CD4-positive, CD25-positive, alpha-beta regulatory T cell (primary cell): Measurements from ENCODE around the gene PRKG2. TPM values are rescaled to one million over a fixed set of nuclear protein-coding genes. Genes with fewer than 3 reads are reported as not detected.

ENCODE experiments used
- ATAC-seq, 2 donors: fragments of 150-1000 bp; cut with Tn5 transposase; one replicate each; pipeline ENCODE4 v1.10.0; 2021; ENCODE audit warnings: low read depth in 2 of 2, moderate number of reproducible peaks in 2 of 2, moderate library complexity in 1 of 2
- DNase-seq, 3 donors: peaks; one replicate each; pipeline versions ENCODE4 v3.0.0 to v3.0.0-alpha.2; 2012 to 2022; ENCODE audit warnings: mixed read lengths in 1 of 3
- H3K27ac ChIP-seq: one replicate; pipeline ENCODE4 v1.7.0; 2013; ENCODE audit warnings: mild to moderate bottlenecking, low read length; ENCODE audit not compliant: insufficient read depth, poor library complexity, severe bottlenecking
- H3K27me3 ChIP-seq: one replicate; pipeline ENCODE4 v1.7.0; 2013; ENCODE audit warnings: low read length; ENCODE audit not compliant: control insufficient read depth, insufficient read depth
- H3K36me3 ChIP-seq: one replicate; pipeline ENCODE4 v1.7.0; 2013; ENCODE audit warnings: mild to moderate bottlenecking, low read length, moderate library complexity; ENCODE audit not compliant: control insufficient read depth, insufficient read depth
- H3K4me1 ChIP-seq: 2 replicates; pipeline ENCODE4 v1.7.0; 2013; ENCODE audit warnings: mild to moderate bottlenecking, low read length; ENCODE audit not compliant: insufficient read depth, control insufficient read depth, poor library complexity, severe bottlenecking
- H3K4me3 ChIP-seq: one replicate; pipeline ENCODE4 v1.7.0; 2013; ENCODE audit warnings: low read depth, mild to moderate bottlenecking, low read length, moderate library complexity
- H3K9me3 ChIP-seq, 2 experiments: 1 replicate in 1 of 2; 2 replicates in 1 of 2; pipeline ENCODE4 v1.7.0; 2013; ENCODE audit warnings: low read length in 2 of 2, mild to moderate bottlenecking in 1 of 2, moderate library complexity in 1 of 2; ENCODE audit not compliant: control insufficient read depth in 2 of 2
- H3K27ac Mint-ChIP-seq, 3 donors: one replicate each; pipeline ENCODE4 v1.8.0; 2020 to 2022; ENCODE audit warnings: mild to moderate bottlenecking in 3 of 3, mixed read lengths in 3 of 3, moderate library complexity in 2 of 3
- H3K27me3 Mint-ChIP-seq: one replicate; pipeline ENCODE4 v1.8.0; 2022; ENCODE audit warnings: mild to moderate bottlenecking, mixed read lengths
- H3K36me3 Mint-ChIP-seq: one replicate; pipeline ENCODE4 v1.8.0; 2020; ENCODE audit warnings: mixed read lengths
- H3K4me1 Mint-ChIP-seq, 4 donors: one replicate each; pipeline ENCODE4 v1.8.0; 2020 to 2022; ENCODE audit warnings: mixed read lengths in 4 of 4, mild to moderate bottlenecking in 1 of 4
- H3K4me3 Mint-ChIP-seq, 4 donors: one replicate each; pipeline ENCODE4 v1.8.0; 2020 to 2022; ENCODE audit warnings: mild to moderate bottlenecking in 4 of 4, mixed read lengths in 4 of 4, moderate library complexity in 3 of 4
- H3K9me3 Mint-ChIP-seq, 7 donors: one replicate each; pipeline ENCODE4 v1.8.0; 2020 to 2022; ENCODE audit warnings: mixed read lengths in 7 of 7, mild to moderate bottlenecking in 3 of 7, moderate library complexity in 2 of 7
- polyA plus RNA-seq, 4 donors: library from polyadenylated mRNA; unstranded; fragments of 300-500 nt; fragmentation: Illumina TruSeq; gene quantifications; one replicate each; pipeline ENCODE4 v1.2.3, GENCODE V29; 2021
- total RNA-seq: library from RNA; stranded (reverse); gene quantifications from one replicate; pipeline ENCODE4 v1.2.3, GENCODE V29; 2022

PRKG2 gene
- total and polyA plus RNA-seq, 5 donors from 2014 or later, result 0.41 to 2.6 (median 2.0) TPM; not detected in 1

- no peak overlapping the region for H3K4me3 Mint-ChIP-seq
- no peak for ATAC-seq
Measured at GRCh38 chr4:81113024-81113423, 102.0 kb downstream of the PRKG2 start.

DNA sequence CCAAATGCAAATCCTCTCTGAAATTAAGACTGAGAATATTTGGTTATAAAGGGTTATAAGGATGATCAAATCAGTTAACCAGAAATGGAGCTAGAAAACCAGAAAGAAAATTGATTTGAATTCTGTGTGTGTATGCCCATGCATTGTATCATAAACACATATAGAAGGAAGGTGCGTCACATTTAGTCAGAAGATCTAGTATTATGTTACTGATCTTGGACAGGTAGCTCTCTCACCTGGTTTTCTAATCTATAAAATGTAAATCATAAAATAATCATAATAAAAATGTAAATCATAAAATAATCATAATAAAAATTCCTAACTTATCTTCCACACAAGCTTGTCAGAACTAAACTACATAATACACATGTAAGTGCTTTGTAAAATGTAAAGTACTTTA, 105.7 kb downstream of the PRKG2 start:
- ATAC-seq (no peak), DNase-seq (no peak)
- Histone ChIP-seq H3K4me1 (no peaks in the 10 kb centered on the region), H3K36me3 (no peaks in the 10 kb centered on the region), H3K27me3 (no peaks in the 10 kb centered on the region), H3K4me3 (no peak overlapping the region), H3K9me3 (no peaks in the 10 kb centered on the region), H3K27ac (no peak overlapping the region)
- Mint-ChIP-seq H3K4me3 (no peak overlapping the region), H3K9me3 (no peaks in the 10 kb centered on the region), H3K27ac (no peak overlapping the region), H3K4me1 (peaks cover 0 to 6% (median 0%) of the 10 kb centered on the region in 4 donors), H3K27me3 (no peaks in the 10 kb centered on the region), H3K36me3 (no peaks in the 10 kb centered on the region)

More at GRCh38 chr4:81113024-81113423, 102.0 kb downstream of the PRKG2 start:
- Histone ChIP-seq H3K9me3 (no peaks in the 10 kb centered on the region), H3K36me3 (no peaks in the 10 kb centered on the region), H3K4me1 (no peaks in the 10 kb centered on the region), H3K27ac (no peak overlapping the region), H3K4me3 (no peak overlapping the region), H3K27me3 (no peaks in the 10 kb centered on the region)
- Mint-ChIP-seq H3K9me3 (no peaks in the 10 kb centered on the region), H3K27me3 (no peaks in the 10 kb centered on the region), H3K36me3 (no peaks in the 10 kb centered on the region), H3K4me1 (peaks cover 0 to 6% (median 0%) of the 10 kb centered on the region in 4 donors), H3K27ac (no peak overlapping the region)
- DNase-seq, result peak in 1 of 3 donors; percentile 19

DNA sequence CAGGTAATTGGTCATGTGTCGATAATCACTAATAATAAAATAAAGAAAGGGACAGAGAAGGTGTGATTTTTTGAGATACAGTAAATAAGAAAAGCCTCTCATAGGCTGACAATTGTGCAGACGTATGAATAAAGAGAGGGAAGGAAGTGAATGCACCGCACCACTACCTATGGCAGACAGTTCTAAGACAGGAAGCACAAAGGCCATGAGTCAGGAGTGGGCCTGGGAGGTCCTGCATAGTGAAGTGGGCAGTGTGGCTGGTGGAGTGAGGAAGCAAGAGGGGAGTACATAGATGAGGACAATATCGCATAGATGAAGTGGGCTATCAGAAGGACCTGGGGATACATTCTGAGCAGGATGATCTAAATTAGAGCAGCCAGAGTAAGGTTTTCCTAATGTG, 108.9 kb downstream of the PRKG2 start:
- no peaks in the 10 kb centered on the region for H3K36me3 Mint-ChIP-seq
- no peak overlapping the region for H3K27ac Mint-ChIP-seq
- H3K4me1 Mint-ChIP-seq, result no peaks in the 10 kb centered on the region

GRCh38 chr4:81102107-81102506, 112.9 kb downstream of the PRKG2 start:
- ATAC-seq, result no peak
- H3K9me3 Mint-ChIP-seq, result peaks cover 0 to 4% (median 0%) of the 10 kb centered on the region in 7 donors
- H3K27me3 ChIP-seq, result no peaks in the 10 kb centered on the region
- H3K36me3 Mint-ChIP-seq, result no peaks in the 10 kb centered on the region
- H3K4me3 ChIP-seq, result no peak overlapping the region
- H3K4me1 Mint-ChIP-seq, result no peaks in the 10 kb centered on the region
- H3K4me3 Mint-ChIP-seq, result no peak overlapping the region
- no peak overlapping the region for H3K27ac Mint-ChIP-seq
- H3K27me3 Mint-ChIP-seq, result peaks cover 4% of the 10 kb centered on the region
- no peaks in the 10 kb centered on the region for H3K36me3 ChIP-seq
- H3K9me3 ChIP-seq, result no peaks in the 10 kb centered on the region
- H3K27ac ChIP-seq, result no peak overlapping the region
- H3K4me1 ChIP-seq, result no peaks in the 10 kb centered on the region
- DNase-seq, result no peak

More for the DNA sequence above, 108.9 kb downstream of the PRKG2 start:
- Histone ChIP-seq H3K36me3 (no peaks in the 10 kb centered on the region), H3K4me3 (no peak overlapping the region), H3K4me1 (no peaks in the 10 kb centered on the region), H3K27ac (no peak overlapping the region), H3K9me3 (no peaks in the 10 kb centered on the region), H3K27me3 (no peaks in the 10 kb centered on the region)
- no peaks in the 10 kb centered on the region for H3K27me3 Mint-ChIP-seq
- H3K9me3 Mint-ChIP-seq, result no peaks in the 10 kb centered on the region
- ATAC-seq, result no peak
- H3K4me3 Mint-ChIP-seq, result no peak overlapping the region
- no peak for DNase-seq

- H3K9me3 Mint-ChIP-seq, result peaks cover 0 to 4% (median 0%) of the 10 kb centered on the region in 7 donors
- DNase-seq (no peak), ATAC-seq (no peak)
- Histone ChIP-seq H3K9me3 (no peaks in the 10 kb centered on the region), H3K27me3 (no peaks in the 10 kb centered on the region), H3K27ac (no peak overlapping the region), H3K36me3 (no peaks in the 10 kb centered on the region), H3K4me3 (no peak overlapping the region), H3K4me1 (no peaks in the 10 kb centered on the region)
- peaks cover 7% of the 10 kb centered on the region for H3K27me3 Mint-ChIP-seq
- H3K27ac Mint-ChIP-seq, result no peak overlapping the region
- H3K4me3 Mint-ChIP-seq, result no peak overlapping the region
- no peaks in the 10 kb centered on the region for H3K4me1 Mint-ChIP-seq
- peaks cover 3% of the 10 kb centered on the region for H3K36me3 Mint-ChIP-seq
Measured at GRCh38 chr4:81096566-81096965, 118.5 kb downstream of the PRKG2 start.

- no peaks in the 10 kb centered on the region for H3K4me1 Mint-ChIP-seq
- H3K27ac ChIP-seq, result no peak overlapping the region
- ATAC-seq, result no peak
- H3K27me3 ChIP-seq, result no peaks in the 10 kb centered on the region
- no peak overlapping the region for H3K27ac Mint-ChIP-seq
- H3K9me3 ChIP-seq, result no peaks in the 10 kb centered on the region
- no peak overlapping the region for H3K4me3 ChIP-seq
- peaks cover 0 to 4% (median 0%) of the 10 kb centered on the region in 7 donors for H3K9me3 Mint-ChIP-seq
- DNase-seq, result no peak
- no peak overlapping the region for H3K4me3 Mint-ChIP-seq
- H3K4me1 ChIP-seq, result no peaks in the 10 kb centered on the region
- H3K36me3 Mint-ChIP-seq, result peaks cover 3% of the 10 kb centered on the region
- peaks cover 7% of the 10 kb centered on the region for H3K27me3 Mint-ChIP-seq
- no peaks in the 10 kb centered on the region for H3K36me3 ChIP-seq
Measured at GRCh38 chr4:81095389-81095788, 119.6 kb downstream of the PRKG2 start.

DNA sequence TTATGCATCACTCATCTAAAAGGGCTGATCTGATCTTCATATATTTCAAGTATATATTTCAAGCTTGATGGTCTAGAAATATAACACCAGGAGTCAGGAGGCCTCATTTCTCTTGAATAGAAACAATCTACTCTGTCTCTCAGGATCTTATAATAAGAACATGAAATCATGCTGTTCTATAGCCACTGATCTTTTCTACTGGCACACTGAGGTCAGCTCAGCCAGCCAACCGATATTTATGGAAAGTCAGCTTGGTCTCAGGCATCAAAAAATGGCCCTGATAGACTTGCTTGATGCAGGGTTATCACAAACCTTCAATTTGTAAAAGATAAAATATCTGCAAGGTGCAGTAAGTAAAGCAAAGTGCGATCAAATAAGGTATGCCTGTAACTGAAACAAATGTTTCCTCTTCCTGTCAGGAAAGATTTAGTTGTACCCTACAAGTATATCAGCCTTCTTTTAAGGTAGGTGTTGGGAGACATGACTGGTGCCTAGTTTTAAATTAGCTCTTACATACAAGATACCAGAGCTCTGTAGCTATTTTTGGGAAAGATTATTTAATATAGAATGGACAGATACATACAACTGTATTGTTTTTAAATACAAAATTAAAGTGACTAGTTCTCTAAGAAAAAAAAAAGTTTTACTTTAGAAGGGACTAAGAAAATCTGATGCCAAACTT, 121.2 kb downstream of the PRKG2 start:
- Histone ChIP-seq H3K4me1 (no peaks in the 10 kb centered on the region), H3K27ac (no peak overlapping the region), H3K4me3 (no peak overlapping the region), H3K27me3 (no peaks in the 10 kb centered on the region), H3K36me3 (no peaks in the 10 kb centered on the region), H3K9me3 (no peaks in the 10 kb centered on the region)
- Mint-ChIP-seq H3K27me3 (peaks cover 7% of the 10 kb centered on the region), H3K9me3 (peaks cover 0 to 1% (median 0%) of the 10 kb centered on the region in 7 donors), H3K4me1 (no peaks in the 10 kb centered on the region), H3K36me3 (peaks cover 3% of the 10 kb centered on the region), H3K4me3 (no peak overlapping the region), H3K27ac (peak overlapping the region in 1 of 3 donors; percentile 7)
- ATAC-seq, result no peak
- DNase-seq, result no peak

DNA sequence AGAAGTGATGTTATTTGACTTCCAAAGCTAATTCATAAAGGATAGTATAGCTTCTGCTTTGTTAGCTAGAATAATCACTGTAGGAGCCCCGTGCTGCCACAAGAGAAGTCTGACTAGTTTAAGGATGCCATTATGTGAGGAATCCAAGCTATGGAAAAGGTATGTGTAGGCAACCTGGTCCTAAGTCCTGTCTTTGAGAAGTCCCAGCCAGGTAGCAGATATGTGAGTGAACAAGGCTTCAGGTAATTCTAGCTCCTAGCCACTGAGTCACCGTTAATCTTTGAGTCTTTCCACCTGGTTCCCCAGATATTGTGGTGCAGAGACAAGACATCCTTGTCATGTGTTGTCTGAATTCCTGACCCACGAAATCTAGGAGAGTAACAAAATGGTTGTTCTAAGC, 129.0 kb downstream of the PRKG2 start:
- Histone ChIP-seq H3K4me3 (no peak overlapping the region), H3K4me1 (no peaks in the 10 kb centered on the region), H3K9me3 (no peaks in the 10 kb centered on the region), H3K36me3 (no peaks in the 10 kb centered on the region), H3K27me3 (no peaks in the 10 kb centered on the region), H3K27ac (no peak overlapping the region)
- Mint-ChIP-seq H3K9me3 (peaks cover 0 to 1% (median 0%) of the 10 kb centered on the region in 7 donors), H3K4me3 (no peak overlapping the region), H3K4me1 (no peaks in the 10 kb centered on the region), H3K27me3 (no peaks in the 10 kb centered on the region), H3K27ac (no peak overlapping the region), H3K36me3 (no peaks in the 10 kb centered on the region)
- no peak for DNase-seq
- no peak for ATAC-seq
